GM18858 (cell line): ENCODE data around the gene DYRK3.

Experiments used
- ATAC-seq: cut with Tn5 transposase; IDR thresholded peaks from one replicate; pipeline ENCODE4 v1.9.1; 2021; ENCODE audit not compliant: unreplicated experiment

Gene DYRK3

GRCh38 chr1:206681359-206681758 lies 46.0 kb downstream of the DYRK3 start:
- no peak for ATAC-seq

GRCh38 chr1:206682111-206682510 lies 46.8 kb downstream of the DYRK3 start:
- no peak for ATAC-seq

GRCh38 chr1:206683313-206683712 lies 48.0 kb downstream of the DYRK3 start:
- ATAC-seq: no peak

GRCh38 chr1:206684003-206684402 lies 48.7 kb downstream of the DYRK3 start:
- no peak for ATAC-seq

GRCh38 chr1:206684478-206685333 lies 49.4 kb downstream of the DYRK3 start, which contains the start of gene MAPKAPK2:
TSS of gene MAPKAPK2 (plus strand) at chr1:206684905. CDS start at chr1:206685230, 325 bp downstream.
- ATAC-seq: no peak

- no peak for ATAC-seq
Observed at GRCh38 chr1:206685334-206685768, 50.0 kb downstream of the DYRK3 start.

GRCh38 chr1:206685769-206686477 lies 50.6 kb downstream of the DYRK3 start:
- no peak for ATAC-seq

- no peak for ATAC-seq
Observed at GRCh38 chr1:206686478-206687249, 51.3 kb downstream of the DYRK3 start.

- ATAC-seq: no peak
Observed at GRCh38 chr1:206687251-206687914, 52.0 kb downstream of the DYRK3 start.

- ATAC-seq: no peak
Observed at GRCh38 chr1:206687915-206688442, 52.6 kb downstream of the DYRK3 start.

GRCh38 chr1:206690516-206690915 lies 55.2 kb downstream of the DYRK3 start:
- ATAC-seq: no peak

GRCh38 chr1:206691604-206692003 lies 56.3 kb downstream of the DYRK3 start:
- ATAC-seq: no peak

GRCh38 chr1:206693029-206693428 lies 57.7 kb downstream of the DYRK3 start:
- ATAC-seq: no peak

- ATAC-seq: no peak
Observed at GRCh38 chr1:206693592-206693991, 58.3 kb downstream of the DYRK3 start.

- no peak for ATAC-seq
Observed at GRCh38 chr1:206694171-206695124, 59.1 kb downstream of the DYRK3 start.

- ATAC-seq: no peak
Observed at GRCh38 chr1:206695733-206696132, 60.4 kb downstream of the DYRK3 start.

- ATAC-seq: no peak
Observed at GRCh38 chr1:206696812-206697585, 61.7 kb downstream of the DYRK3 start.

GRCh38 chr1:206698011-206698410 lies 62.7 kb downstream of the DYRK3 start:
- no peak for ATAC-seq
